Glomerular visceral epithelial cell (primary cell): ENCODE results near the gene RABGAP1.

Experiments used
- DNase-seq: peaks from one replicate; pipeline ENCODE4 v3.0.0-alpha.2; 2016; ENCODE audit errors: extremely low spot score

RABGAP1 gene

DNA sequence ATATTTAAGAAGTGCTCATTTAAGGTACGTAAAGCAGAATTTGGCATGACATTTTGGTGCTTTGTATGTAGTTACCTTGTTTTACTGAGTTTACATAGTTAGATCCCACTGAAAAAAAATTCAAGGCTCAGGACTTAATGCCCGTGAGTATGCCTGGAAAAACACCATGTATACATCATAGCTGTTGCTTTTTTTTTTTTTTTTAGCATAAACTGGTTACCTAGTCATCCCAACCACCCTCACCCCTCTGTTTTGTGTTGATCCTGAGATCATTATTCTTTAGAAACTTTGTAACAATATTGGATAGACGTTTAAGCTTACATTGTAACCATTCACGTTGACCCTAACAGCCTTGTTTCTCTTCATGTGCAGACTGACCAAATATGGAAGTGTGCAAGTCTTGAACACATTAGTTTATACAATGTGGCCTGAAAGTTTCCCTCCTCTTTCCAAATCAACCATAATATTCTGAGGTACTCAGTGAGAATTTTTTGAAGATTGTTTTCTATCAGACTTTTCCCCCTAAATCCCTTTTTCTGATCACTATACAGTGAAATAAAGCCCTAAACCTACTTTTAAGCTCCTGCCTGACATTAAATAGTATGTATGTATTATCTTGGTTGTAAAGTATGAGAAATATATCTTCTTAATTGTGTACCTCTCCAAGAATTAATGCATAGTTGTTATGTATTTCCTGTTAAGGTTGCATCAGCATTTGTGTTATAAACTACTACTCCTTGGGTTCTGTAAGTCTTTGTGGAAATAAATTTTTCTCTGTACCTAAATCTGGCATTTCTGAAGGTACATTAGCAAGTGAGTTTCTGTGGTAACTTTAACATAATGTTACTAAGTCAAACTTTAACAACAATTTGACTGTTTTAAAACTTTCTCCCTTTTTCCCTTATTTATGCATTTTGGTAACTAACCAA is 4.4 kb downstream of the RABGAP1 start:
- DNase-seq: no peak

DNA sequence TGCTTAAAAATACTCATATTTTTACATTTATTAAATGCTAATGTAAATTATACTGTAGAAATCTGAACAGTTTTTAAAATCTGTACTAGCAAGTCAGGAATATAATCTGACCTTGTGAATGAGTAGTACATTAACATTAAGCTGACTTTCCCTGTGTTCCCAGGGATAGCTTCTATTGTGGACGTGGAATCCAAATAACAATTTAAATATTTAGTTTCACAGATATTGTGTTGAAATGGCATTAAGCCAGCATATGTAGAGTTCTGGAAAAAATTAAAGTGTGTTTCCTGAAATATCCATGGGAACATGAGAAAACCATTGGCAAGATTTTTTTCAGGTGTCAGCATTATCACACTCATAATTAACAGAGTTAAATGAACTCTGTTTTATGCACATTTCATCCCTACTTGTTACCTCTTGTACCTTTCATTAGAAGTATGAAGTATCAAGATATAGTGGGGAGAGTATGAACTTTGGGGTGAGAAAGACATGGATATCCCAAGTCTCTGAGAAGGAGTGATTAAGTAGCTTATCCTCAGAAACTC is 5.7 kb downstream of the RABGAP1 start:
- DNase-seq: no peak

DNA sequence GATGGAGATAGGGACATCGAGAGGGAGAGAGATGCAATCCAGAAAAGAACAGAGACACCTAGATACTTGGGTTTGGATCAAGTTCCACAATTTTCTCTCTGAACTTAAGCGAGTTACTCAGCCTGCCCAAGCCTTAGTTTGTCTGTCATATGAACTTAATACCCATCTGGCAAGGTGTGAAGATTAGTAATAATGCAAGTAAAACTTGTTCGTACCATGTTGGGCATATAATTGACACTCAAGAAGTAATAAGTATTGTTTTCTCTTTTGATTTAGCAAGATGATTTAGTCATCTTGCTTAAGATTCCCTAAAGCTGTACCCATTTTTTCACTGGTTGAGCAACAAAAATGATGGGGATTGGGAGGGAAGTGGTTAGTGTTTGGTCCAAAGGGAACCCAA is 7.5 kb downstream of the RABGAP1 start:
- no peak for DNase-seq

DNA sequence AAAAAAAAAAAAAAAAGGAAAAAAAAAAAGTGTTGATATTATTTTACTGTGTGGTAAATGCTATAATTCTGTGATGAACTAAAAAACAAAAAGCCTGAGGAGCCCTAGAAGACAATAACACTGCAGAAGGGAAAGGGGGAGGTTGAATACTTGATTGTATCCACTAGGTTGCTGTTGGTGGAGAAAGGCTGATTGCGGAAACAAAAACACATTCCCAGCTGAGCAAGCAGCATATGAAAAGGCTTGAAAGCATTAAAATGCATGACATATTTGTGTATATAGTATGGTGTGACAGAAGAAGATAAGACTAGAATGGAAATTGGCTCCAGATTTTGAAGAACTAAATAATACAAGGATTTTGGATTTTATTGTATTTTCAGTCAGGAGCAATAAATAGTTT is 8.9 kb downstream of the RABGAP1 start:
- DNase-seq: no peak

DNA sequence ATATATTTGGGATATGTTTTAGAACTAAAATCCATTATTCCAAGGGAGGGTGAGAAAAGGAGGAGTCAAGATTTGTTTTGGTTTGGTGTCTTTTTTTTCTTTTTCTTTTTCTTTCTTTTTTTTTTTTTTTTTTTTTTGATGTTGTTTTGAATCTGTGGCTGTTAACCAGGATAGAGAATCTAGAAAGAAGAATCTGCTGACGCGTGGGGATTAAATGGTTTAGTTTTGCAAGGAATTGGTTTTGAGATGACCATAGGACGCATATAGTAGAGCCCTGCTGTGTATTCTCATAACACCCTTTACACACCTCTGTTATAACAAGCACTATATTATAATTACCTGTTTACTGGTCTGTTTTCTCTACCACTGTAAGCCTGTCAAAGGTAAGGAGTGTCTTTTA is 9.4 kb downstream of the RABGAP1 start:
- no peak for DNase-seq

DNA sequence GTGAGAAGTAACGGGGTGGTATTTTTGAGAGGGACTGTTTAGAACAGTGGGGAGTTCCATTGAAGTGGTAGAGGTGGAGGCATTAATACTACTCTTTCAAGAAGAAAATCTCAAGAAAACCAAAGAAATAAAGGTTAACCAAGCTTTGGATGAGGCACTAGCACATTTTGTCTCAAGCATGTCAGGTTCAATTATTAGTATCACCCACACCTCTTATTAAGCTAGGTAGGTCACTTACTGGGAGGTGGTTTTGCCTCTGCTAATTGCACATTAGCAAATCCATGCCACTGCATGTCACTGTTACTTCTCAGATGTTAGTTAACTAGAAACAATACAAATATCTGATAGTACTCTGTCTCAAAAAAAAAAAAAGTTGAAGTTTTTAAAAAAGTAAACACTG is 10.2 kb downstream of the RABGAP1 start:
- no peak for DNase-seq

DNA sequence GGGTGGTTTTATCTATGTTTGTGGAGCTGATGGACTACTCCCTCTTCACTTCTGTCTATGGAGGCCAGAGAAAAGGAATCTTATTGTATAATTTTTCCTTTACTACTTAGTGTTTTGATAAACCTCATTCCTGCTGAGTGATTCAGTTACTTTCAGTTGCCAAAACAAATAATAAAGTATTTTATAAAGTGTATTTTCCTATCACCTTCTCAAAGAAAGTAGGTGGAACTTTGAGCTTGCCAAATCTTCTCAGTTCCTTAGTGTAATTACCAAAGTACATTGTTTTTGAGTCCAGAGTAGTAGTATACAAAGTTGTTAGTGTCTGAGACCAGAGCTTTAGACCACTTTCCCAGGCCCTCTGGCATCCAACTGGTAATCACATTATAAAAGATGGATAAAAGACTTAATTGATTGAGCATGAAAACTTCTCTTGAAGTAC is 13.5 kb downstream of the RABGAP1 start:
- DNase-seq: no peak

DNA sequence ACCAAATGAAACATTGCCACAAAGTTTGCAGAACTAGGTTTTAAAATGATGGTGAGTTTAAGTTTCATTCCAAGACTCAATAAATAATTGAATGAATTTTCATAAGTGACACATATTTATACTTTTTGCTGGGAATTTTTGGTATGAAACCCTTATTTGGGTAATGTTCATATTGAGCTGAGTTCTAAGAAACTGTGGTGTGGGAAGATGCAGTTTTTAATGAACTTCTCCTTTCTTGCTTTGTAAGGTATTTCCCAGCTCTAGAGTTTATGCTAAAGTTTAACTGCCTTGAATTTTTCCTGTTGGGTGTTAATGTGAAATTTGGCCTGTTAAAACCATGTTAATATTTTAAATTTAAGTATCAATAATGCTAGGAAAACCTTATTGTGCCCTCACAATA is 15.1 kb downstream of the RABGAP1 start:
- no peak for DNase-seq

DNA sequence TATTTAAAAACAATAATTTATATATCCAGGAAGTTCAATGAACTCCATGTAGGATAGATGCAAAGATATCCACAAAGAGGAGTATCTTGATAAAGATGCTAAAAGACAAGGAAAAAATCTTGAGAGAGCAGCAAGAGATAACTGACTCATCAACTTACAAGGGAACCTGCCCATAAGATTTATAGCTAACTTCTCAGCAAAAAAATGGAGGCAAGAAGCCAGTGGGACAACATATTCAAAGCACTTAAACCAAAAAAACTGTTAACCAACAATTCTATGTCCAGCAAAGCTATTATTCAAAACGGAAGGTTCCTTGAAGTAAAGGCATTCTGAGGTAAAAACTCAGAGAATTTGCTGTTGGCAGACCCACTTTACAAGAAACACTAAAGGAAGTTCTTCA is 20.3 kb downstream of the RABGAP1 start:
- no peak for DNase-seq

DNA sequence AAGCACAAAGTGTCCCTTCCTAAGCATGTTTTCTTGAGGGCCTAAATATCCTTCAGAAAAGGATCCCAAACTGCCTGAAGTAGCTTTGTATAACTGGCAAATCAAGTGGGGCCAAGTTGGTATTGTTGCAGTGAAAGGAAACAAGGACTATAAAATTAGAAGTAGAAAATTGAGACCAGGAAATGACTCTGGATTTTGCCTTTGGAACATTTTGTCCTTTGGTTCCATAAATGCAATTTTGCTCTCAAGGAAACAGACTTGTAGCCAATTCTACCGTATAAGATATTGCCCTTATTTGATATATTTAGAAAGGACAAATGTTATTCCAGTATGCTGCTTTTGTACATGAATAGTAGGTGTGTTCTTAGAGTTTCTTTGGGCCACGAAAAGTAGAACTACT is 34.4 kb downstream of the RABGAP1 start:
- DNase-seq: no peak

DNA sequence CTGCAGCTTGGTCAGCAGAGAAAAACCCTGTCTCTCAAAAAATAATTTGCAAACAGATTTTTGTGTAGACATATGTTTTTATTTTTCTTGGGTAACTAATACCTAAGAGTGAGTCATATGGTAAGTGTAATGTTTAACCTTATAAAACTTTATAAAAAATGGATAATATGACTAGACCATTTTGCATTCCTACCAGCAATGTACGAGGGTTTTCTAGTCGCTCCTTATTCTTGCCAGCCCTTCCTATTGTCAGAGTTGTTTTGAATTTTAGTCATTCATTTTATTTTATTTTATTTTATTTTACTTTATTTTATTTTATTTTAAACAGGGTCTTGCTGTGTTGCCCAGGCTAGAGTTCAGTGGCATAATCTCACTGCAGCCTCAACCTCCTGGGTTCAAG is 37.8 kb downstream of the RABGAP1 start:
- DNase-seq: no peak

DNA sequence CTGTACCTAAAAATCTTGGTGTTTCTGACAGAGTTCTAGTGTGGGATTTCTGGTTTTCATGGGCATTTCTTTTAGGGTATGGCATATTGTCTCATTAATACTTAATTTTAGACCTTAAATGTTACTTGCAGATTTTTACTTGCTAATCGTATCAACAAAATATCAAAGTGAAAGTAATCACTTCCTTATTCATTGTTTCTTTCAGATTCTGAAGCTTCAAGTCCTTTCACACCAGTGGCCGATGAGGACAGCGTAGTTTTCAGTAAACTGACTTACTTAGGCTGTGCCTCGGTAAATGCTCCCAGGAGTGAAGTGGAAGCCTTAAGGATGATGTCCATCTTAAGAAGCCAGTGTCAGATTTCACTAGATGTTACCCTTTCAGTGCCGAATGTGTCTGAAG is 45.2 kb downstream of the RABGAP1 start:
- no peak for DNase-seq

DNA sequence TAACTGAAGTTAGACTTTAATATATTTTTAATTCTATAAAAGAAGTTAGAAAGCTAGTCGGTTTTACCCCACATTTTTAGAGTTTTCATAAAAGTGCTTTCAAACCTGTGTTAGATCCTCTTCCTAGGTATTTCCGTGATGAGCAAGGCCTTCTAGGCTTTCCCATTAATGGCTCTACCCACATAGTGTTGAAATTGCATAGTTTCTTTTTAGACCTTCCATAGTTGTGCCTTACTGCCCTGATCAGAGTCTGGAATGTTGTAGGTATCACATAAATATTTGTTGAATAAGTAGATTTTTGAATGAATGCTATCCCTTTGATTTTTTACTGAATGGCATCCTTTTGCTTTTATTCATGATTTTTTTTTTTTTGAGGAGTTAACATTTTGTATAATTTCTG is 47.3 kb downstream of the RABGAP1 start:
- no peak for DNase-seq

DNA sequence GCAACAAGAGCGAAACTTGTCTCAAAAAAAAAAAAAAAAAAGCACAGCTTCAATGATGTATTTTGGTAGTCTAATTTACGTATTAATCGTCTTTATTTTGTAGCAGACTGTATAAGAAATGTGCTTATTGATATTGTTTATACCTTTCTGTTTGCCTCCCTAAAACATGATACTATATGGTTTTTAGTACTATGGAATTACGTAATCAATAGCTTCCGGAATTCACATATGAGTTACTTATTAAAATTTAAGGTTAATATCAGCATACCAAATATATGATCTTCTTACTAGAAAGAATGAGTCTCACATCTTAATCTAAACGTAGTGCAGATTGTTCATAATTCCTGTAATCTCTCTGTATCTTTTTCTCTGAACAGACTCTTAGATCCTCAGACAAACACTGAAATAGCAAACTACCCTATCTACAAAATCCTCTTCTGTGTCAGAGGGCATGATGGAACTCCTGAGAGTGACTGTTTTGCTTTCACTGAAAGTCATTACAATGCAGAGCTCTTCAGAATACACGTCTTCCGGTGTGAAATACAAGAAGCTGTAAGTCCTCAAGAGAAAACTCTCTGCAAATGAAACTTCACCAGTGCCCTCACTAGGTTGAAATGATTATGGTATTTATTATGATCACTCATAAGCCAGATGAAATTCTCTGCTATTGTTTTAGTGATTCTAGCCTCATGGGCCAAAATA is 48.3 kb downstream of the RABGAP1 start:
- no peak for DNase-seq

DNA sequence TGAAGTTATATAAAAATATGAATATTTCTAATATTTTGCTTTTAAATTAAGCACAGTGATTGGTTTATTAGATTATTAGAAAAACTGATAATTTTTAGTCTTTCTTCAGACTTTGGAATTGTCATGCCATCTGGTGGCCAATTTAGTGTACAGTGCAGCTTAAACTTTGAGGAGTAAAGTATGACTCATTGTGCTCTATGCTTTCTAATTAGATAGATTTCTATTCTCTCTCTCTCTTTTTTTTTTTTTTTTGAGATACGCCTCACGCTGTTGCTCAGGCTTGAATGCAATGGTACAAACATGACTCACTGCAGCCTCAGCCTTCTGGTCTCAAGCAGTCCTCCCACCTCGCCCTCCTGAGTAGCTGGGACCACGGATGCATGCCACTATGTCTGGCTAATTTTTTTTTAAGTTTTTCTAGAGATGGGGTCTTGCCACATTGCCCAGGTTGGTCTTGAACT is 50.6 kb downstream of the RABGAP1 start:
- DNase-seq: peak; percentile 68

DNA sequence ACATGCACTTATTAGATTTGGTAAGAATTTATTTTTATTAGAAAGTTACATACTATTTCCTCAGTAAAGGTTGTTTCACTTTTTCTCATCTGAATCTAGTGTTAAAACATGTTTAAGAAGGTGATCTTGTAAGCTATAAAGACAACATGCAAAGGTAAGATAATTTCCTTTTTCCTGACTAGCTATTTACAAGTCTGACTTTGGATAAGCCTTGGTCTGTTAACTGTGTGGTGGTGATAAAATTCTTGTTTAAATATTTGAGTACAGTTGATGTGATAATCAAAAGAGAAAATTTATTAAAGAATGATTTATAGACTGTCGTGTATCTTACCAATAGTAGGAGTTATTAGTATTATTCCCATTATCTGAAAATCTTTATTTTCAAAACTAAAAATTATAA is 55.8 kb downstream of the RABGAP1 start:
- no peak for DNase-seq

DNA sequence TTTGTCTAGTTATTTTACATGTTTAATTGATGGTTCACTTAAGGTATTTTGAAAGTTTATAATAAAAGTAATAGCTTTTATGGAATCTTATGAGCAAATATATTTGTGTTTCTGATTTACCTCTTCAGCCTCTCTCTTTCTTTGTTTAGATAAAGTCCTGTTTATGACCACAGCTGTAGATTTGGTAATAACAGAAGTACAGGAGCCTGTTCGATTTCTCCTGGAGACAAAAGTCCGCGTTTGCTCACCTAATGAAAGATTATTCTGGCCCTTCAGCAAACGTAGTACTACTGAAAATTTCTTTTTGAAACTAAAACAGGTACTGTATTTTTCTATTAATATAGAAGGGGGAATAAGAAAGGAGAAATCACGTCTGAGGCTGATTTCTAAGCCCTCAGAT is 57.6 kb downstream of the RABGAP1 start:
- DNase-seq: no peak

DNA sequence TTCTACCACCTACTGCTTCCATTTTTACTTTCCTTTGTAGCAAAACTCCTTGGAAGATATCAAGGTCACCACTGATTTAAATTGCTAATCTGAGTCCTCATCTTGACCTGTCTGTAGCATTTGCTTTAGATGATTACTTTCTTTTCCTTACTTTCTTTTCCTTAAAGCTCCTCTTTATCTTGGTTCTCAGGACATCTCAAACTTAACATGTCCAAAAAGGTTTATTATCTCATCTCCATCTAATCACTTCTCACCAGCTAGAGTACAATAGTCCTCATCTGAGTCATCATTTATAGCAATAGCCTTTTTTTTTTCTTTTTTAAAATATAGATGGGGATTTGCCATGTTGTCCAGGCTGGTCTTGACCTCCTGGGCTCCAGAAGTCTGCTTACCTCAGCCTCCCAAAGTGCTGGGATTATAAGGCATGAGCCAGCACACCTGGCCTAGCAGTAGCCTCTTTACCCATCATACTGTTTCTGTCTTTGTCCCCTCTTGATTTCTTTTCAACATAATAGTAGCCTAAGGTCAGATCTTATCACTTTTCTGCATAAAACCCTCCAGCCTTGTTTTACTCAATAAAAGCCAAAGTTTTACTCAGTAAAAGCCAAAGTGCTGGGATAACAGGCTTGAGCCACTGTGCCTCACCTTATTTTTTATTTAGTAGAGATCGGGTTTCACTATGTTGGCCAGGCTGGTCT is 59.7 kb downstream of the RABGAP1 start:
- DNase-seq: no peak

DNA sequence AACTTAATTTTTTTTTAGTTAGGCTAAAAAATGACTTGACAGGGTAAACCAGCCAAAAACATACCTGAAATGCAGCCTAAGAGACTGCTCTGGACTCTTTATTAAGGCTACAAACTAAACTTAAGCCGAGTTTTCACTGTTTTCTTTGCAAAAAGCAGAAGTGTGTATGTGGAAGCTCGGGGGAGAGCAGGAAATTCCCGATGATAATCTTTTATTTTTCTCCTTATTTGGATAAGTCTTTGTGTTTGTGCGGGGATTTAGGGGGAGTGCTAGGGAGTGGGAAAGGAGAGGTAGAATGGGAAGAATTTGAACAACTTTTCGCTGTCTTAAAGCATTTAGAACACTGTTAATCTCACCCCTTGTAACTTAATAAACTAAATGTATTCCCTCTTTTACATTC is 61.9 kb downstream of the RABGAP1 start:
- DNase-seq: no peak

DNA sequence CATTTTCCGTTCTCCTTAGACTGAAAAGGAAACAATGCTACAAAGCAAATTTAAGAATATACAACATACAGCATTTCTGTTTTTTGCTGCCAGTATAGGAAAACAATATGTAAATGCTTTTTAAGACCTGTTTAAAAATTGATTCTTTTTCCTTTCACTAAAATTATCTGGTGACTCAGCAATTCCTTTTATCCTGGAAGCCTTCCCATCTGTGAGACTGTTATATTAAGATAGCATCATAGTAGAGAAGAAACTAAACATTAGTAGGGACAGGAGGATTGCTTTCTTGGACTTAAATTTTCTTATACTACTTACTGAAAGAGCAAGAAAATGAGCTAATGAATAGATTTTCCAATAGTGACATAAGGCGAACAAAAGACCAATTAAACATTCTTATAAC is 62.6 kb downstream of the RABGAP1 start:
- no peak for DNase-seq

DNA sequence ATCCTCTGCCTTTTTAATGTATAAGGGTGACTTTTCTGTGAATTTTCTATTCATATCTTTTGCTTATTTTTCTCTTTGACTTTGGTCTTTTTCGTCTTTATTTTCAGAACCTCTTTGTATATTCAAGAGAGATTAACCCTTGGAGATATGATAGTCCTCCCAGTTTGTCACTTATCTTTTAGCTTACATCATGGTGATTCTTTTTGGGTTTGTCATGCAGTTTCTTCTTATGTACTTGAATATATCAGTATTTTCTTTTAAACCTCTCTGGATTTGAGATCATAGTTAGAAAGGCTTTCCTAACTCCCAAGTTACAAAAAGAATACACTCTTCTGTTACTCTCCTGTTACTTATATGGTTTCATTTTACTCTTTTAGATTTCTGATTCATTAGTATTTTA is 65.1 kb downstream of the RABGAP1 start:
- no peak for DNase-seq

DNA sequence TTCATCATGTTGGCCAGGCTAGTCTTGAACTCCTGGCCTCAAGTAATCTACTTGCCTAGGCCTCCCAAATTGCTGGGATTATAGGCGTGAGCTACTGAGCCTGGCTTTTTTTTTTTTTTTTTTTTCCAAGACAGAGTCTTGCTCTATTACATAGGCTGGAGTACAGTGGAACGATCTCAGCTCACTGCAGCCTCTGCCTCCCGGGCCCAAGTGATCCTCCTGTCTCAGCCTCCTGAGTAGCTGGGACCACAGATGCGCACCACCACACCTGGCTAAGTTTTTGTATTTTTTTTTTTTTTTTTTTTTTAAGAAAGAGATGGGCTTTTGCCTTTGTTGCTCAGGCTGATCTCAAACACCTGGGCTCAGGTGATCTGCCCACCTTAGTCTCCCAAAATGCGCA is 66.4 kb downstream of the RABGAP1 start:
- DNase-seq: no peak
